Stimulated activated CD4-positive, alpha-beta T cell treated with anti-CD3 and anti-CD28 coated beads, Interleukin-4, amount 100 ng/mL, for 48 hours (primary cell): Measurements from ENCODE around the gene PHLDA2.
"Not testable (repeated sequence)": the region's sequence is repeated elsewhere in the genome, so short reads cannot be mapped to it uniquely, and the experiment has no call there.

Experiments used
- DNase-seq, 2 donors: peaks; one replicate each; pipeline ENCODE4 v3.0.0-alpha.2; 2020; ENCODE audit warnings: low read depth in 2 of 2

The PHLDA2 gene

DNA sequence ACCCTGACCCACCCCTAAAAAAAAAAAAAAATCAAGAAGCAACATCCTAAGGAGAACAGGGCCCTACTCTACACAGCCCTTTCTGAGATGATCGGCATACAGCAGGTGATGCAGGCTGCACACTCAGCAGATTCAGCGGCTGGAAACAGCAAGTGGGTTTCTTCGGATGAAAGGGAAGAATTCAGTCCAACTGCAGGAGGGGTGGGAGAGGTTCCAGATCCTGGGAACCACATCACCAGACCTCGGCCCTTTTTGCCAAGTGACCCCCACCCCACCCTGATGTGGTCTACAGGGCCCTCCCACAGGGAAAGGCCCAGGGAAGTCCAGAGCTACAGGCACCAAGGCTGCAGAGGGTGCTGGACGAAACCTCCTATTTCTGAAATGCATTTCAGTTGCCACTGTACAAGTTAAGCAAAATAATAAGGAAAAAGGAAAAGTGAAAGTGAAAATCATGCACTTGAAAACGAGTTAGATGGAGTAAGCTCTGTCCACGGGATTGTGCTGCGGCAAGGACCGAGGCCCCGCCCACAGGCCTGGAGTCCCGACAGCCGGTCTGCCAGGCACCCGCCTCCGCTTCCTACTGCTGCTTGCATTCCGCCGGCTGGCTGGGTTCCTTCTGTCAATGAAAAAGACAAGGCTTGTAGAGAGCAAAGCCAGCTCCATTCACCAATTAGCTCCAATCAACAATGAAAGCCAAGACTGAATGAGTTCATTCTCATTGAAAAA, 16.0 kb upstream of the PHLDA2 start:
- DNase-seq, result peak in 1 of 2 donors; percentile 47

DNA sequence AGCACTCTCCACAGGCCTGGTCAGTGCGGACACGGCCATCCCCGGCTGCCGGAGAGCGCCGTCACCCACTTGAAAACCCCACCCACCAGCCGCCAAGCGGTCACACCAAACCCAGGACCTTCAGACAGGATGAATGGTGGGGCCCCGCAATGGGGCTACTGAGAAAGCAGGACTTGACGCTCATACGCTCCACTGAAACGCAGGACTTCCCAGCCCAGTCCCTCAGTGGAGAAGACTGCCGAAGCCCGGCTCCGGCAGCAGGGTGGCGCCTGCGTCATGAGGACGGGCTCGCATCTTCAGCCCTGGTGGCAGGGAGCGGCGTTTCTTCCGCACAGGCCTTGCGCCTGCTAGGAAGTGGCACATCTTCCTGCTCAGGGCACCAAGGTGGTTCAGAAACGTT, 15.3 kb upstream of the PHLDA2 start:
- DNase-seq, result no peak

DNA sequence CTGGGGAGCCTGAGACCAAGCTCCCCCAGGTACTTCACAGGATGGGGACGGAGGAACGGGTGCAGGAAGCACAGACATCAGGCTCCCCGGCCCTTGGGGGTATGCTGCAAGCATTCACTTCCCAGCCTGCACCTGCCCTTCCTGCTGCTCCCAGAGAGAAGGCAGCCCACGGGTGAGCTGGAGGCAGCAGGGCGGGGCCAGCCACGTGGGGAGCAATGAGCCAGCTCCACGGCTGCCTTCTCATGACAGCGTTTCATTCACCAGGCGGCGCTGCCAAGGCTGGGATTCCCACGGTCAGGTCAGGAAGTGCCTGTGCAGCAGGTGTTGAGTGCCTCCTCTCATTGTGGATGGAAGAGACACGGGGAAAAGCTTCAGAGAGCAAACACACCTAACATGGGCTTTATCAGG, 14.5 kb upstream of the PHLDA2 start:
- DNase-seq, result no peak

DNA sequence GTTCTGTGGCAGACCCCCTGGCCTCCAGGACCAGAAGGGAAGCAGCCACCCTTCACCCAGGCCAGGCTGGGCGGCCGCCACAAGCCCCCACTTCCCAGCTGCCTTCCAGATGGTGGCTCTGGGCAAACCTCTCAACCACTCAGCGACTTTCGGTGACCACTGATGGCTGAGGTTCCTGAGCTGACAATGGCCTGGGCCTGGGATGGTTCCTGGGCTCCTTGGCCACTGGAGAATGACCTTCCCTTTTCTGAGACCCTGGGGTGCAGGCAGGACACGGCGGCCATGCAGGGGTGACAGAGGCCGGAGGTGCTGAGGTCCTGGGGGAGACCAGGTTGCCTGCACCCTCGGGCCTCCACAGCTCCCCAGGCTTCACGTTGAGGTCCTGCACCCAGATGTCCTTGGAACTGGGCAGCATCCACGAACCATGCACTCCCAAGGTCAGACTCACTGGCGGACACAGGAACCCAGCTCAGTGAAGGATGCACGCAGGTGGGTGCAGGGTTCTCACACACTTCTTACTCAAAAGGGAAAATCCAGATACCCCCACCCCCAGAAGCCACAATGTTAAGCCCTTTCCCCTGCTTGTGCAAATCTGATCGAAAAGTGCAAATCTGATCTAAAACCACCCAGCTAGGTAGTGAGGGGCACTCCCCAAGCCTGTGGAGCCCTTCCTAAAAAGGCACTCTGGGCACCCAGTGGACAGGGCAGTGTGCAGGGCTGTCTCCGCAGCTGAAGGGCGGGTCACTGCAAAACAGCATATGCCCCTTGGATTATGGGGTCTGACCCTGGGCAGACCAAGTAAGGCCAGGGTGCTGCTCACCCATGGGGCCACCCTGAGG, 13.9 kb upstream of the PHLDA2 start:
- DNase-seq, result no peak

DNA sequence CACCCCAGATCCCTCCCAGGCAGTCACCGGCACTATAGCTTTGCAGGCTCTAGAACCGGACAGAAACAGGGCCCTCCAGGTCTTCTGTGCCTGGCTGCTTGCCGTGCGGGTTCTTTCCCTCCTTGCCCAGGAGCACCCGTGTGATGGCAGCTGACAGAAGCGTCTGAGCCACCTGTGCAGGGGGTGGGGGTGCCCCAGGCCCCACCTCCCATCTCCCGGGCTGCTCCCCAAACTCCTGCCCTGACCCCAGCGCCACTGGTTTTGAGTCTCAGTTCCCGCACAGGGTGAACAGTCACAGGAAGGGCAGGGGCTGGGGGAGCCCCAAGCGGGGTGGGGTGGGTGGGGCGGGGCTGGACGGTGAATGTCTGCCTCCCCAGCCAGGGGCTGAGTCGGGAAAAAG, 13.2 kb upstream of the PHLDA2 start:
- DNase-seq, result no peak

DNA sequence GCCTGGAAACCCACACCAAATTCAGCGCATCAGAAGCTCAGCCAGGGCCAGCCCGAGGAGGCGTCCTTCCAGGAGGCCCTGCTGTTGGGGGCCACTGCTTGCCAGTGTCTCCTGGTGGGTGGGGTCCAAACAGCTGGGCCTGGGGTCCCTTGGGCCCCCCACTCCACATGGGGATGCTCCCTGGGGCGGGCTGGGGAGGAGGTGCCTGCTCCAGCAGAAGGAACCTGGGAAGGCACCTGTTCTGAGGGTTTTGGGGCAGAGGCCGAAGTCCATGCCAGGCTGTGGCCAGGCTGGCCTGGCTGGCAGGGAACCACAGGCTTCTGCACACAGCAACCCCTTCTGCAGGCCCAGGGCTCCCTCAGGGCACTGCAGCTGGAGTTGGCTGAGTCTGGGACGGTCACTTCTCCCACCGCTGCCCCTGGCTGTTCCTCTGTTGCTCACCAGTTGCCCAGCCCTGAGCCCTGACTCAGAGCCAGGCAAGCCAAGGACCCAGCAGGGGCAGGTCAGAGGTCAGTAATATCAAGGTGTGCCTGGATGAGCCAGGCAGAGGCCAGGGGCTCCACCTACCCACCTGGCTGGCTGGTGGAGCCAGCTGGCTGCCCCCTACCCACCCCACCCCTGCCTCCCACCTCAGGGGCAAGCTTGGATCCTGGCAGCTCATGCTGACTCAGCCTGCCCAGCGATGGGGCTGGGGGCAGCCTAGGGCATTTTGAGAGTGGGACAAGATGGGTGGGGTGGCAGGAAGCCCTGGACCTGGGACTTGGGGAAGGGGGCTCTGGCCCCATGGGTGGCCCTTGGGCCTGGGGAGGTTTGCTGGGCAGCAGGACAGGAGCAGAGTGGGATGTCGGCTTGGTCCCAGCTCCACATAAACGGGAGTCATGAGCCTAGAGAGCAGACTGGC, 12.0 kb upstream of the PHLDA2 start:
- DNase-seq, result no peak

DNA sequence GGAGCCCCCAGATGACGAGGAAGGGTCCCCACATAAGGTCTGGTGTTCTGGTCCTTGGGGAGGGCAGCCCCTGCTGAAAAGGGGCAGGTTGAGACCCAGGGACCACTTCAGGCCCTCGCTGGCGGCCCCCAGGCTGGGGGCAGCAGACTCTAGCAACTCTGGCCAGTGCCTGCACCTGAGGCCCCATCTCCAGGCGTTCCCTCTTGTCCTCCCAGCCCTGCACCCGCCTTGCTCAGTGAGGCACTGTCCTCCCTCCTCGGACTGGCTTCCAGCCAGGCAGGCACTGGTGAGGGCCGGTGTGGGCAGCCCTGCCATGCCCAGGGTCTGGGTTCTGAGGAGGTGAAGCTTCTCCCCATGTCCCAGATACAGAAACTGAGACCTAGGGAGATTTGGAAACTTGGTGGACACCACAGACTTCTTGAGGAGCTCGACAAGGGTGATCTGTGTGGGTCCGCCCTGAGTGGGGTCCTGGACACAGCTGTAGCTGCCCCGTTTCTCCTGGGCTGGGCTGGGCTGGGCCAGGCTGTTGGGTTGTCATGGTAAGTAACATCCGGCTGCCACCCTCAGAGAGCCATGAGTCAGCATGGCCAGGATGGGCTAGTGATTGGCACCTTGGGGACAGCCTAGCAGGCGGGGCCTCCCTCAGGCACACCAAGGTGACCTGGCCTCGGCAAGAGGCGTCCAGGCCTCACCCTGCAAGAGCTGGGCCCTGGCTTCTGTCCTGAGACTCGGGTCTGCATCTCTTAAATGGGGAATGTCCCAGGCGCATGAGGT, 11.1 kb upstream of the PHLDA2 start:
- no peak for DNase-seq

DNA sequence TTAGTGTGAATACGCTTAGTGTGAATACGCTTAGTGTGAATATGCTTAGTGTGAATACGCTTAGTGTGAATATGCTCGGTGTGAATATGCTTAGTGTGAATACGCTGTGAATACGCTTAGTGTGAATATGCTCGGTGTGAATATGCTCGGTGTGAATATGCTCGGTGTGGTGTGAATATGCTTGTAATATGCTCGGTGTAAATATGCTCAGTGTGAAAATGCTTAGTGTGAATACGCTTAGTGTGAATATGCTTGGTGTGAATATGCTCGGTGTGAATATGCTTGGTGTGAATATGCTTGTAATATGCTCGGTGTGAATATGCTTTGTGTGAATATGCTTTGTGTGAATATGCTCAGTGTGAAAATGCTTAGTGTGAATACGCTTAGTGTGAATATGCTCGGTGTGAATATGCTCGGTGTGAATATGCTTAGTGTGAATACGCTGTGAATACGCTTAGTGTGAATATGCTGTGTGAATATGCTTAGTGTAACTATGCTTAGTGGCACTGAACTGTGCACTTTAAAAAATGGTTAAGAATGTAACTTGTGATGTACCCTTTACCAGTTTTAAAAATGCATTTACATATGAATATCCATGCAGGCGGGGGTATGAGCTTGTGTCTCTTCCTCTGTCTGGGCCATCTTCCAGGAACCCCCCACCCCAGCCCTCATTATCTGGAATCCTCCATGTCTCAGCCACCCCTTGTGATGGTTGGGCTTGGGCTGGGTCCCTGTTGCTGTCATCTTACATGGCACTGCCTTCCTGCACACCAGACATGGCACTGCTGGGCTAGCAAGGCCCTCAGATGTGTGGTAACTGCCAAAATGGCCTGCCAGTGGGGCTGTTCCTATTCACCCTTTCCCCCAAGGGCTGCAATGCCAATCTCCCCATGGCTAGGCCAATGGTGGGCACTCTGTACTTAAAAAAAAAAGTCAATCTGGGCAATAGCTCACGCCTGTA, 9.5 kb upstream of the PHLDA2 start:
- not testable (repeated sequence) for DNase-seq

DNA sequence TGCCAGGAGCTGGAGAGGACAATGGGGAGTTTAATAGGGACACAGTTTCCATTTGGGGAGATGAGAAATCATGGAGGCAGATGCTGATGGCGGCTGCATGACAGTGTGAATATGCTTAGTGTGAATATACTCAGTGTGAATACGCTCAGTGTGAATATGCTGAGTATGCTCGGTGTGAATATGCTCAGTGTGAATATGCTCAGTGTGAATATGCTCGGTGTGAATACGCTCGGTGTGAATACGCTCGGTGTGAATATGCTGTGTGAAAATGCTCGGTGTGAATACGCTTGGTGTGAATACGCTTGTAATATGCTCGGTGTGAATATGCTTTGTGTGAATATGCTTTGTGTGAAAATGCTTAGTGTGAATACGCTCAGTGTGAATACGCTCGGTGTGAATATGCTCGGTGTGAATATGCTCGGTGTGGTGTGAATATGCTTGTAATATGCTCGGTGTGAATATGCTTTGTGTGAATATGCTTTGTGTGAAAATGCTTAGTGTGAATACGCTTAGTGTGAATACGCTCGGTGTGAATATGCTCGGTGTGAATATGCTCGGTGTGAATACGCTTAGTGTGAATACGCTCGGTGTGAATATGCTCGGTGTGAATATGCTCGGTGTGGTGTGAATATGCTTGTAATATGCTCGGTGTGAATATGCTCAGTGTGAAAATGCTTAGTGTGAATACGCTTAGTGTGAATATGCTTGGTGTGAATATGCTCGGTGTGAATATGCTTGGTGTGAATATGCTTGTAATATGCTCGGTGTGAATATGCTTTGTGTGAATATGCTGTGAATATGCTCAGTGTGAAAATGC, 8.6 kb upstream of the PHLDA2 start:
- not testable (repeated sequence) for DNase-seq

DNA sequence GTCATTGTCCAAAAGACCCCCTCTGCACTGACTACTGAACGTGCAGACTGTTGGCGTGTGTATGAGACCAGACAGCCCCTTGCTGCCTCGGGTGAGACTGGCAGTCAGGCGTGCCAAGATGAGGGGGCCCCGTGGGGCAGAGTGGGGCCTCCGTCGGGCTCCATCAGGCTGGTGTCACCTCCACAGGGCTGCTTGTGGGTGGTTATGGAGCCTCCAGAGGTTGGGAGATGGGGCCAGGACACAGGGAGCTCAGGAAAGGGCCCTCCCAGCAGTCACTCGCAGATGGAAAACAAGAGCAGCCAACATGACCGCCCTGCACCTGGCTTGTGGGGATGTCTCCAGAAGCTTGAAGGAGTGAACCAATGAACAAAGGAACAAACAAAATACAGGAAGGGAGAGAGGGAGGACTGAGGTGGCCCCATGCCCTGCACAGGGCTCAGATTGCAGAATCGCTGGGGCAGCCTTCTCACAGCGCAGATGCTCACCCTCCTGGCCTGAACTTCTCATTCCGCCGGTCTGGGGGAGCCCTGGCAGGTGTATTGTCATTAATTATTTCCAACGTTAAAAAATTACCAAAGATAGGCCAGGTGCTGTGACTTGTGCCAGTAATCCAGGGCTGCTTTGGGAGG, 5.5 kb upstream of the PHLDA2 start:
- no peak for DNase-seq

DNA sequence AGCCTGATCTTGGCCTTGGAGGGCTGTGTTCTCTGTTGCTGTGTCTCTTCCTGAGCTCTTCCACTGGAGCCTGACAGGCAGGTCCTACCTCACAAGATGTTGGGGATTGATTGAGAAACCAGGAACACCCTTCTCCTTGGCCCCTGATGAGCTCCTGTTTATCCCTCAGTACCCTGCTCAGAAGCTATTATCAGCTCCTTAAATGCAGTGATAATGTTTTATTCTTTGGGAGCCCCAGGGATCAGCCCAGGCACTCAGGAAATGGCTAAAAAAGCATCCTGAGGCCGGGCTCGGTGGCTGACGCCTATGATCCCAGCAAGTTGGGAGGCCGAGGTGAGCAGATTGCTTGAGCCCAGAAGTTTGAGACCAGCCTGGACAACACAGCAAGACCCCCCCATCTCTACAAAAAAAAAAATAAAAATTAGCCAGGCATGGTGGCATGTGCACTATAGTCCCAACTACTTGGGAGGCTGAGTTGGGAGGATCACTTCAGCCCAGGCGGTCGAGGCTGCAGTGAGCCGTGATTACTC, 4.9 kb upstream of the PHLDA2 start:
- no peak for DNase-seq

DNA sequence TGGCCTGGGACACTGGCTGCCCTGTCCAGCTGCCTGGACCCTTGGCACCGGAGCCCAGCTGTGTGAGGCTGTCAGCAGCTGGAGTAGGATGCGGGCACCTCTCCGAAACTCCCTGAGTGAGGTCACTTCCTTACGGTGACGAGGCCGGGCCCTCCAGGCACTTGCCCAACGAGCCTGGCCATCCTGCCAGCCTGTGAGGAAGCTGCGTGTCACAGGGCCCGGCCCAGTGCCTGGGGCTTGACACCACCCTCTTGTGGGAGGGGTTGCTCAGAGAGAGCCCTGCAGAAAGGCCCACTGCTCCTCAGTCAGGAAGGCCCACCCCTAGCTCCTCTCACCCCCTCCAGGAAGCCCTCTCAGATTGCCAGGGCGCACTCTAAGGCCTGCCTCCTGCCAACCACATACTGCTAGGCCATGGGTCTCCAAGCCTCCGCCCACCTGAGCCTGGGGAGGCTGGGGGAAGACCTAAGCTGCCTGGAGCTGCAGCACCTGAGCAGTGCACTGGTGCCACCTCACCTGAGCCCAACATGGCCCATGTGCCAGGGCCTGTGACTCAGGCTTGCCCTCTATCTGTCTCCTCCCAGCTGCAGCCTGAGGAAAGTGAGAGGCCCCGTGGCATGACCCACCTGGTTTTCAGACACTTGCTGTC, 4.3 kb upstream of the PHLDA2 start:
- peak in 1 of 2 donors; percentile 28 for DNase-seq

DNA sequence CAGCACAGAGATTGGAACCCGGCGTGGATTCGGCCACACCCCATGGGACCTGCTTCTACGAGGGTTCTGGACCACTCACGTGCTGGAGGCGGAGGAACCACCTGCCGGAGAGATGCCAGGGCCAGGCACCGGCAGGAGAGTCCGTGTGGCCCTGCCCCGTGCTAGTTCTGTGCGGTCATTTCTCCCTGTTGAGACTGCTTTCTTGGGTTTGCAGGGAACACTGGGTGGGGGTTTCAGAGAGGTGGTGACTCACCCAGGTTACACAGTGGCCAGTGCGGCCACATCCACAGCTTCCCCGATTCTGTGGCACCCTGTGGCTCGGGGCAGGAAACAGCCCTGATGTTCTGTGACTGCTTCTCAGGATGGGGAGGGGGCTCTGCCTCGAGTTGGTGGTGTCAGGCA, 3.6 kb upstream of the PHLDA2 start:
- no peak for DNase-seq

DNA sequence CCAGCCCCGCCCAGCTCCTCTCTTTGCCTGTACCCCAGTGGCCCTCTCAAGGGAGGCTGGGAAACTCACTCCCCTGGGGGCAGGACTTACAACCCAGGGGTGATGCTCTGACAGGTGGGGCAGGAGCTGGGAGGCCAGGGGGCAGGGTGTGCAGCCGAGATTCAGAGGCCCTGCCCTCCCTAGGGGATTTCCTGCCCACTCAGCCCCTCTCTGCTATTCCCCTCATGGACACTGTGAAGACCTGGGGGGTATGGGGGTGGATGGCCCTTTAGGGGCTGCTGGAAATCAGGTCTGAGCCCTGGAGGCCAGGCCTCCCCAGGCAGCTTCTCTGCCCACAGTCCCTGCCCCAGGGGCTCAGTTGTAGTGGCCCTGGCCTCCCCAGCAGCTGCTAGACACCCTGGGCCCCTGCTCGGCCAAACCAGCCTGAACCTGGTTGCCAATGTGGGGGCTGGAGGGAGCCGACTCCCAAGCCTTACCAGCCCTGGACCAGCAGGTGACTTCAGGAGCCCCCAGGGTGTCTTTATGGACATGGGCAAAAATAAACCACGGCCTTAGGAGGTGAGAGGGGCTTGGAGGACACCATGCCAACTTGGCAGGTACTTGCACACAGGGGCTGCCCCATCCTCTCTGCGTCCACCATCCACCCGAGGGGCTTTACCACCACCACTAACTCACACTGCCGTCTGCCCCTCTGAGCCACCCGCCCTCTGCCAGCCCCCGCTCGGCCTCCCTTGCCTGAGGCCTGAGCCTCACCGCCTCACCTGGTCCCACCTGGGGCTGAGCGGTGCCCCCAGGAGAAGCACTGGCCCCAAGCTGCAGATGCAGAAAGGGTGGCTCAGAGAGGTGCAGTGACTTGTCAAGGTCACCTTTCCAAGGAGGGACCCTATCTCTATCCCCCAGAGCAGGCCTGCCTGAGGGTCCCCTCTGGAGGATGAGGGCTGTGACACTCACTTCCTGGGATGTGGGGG, 2.8 kb upstream of the PHLDA2 start:
- DNase-seq, result no peak

DNA sequence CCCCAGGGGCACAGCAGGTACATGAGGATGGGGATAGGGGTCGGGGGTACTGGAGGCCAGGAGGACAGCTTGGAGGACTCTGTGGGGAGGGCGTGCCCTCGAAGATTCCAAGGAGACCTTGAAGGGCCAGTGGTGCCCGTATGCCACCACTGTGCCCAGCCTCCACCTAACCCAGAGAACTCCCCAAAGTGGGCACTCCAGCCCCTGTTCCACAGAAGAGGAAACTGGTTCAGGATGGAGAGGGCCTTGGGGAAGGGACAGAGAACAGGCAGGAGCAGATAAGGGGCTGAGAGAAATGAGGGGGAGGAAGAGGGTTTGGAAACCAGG, 2.2 kb upstream of the PHLDA2 start:
- DNase-seq, result no peak

DNA sequence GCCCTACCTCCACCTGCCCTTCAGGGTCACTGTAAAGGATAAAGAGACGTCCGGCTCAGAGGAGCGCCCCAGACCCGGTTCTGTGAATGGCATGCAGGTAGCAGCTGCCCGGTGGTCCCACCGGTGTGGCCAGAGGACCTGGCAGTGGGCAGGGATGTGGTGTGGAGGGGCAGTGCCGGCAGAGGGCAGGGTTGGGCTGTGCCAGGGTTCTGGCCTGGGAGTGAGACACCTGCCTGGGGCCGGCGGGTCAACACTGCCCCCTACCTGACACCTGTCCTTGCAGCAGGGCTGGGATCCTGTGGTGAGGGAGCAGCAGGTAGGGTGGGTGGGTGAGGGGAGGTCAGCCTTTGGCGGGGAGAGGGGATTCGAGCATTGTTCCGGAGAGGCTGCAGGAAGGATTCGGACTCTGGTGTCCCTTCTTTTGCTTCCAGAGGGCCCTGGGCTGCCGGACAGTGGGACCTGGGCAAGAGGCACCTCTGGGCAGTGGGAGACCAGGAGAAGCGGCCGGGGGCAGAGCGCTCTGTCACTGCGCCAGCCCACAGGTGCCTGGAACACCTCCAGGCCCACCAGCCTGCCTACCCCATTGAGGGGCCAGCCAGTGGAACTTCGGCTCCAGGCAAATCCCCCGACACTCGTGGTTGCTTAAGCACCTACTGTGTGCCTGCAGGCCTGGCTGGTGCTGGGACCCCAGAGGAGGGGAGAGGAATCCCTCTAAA, 1.6 kb upstream of the PHLDA2 start:
- DNase-seq, result peak; percentile 34 to 36
